ENCODE measurements around the gene APC2.
"Not testable (repeated sequence)": the region's sequence is repeated elsewhere in the genome, so short reads cannot be mapped to it uniquely, and the experiment has no call there.

APC2 gene

DNA sequence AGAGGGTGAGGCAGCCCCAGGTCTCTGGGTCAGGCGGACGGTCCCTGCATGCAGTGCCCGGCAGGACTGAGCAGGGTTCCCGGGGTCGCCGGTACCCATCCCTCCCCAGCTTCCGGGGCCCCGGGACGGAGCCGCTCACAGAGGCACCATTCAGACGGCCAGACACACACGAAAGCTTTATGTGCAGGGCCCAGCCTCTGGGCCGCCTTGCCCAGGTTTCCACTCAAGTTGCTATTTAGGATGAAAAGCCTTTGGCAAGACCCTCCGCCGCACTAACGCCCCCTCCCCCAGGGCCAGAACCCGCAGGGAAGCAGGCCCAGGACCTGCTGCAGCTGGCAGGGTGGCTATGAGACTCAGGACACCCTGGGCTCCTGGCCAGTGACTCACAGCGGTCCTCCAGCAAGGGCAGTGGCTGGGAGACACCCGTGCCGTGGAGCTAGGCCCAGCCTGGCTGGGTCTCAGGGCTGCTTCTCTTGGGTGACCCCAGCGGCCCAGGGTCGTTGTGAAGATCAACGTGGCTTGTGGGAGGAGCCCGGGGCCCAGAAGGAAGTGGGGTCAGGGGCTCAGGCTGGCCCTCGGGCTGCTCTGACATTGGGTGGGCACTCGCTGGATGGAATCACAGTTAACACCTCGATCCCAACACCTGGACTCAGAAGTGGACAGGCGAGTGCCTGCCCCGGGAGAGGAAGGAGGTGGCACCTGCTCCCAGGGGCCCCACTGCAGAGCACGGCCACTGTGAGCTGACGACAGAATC, 24.3 kb downstream of the APC2 start:
- no peaks in the 10 kb centered on the region for H3K9me3 Mint-ChIP-seq
- peaks cover 12% of the 10 kb centered on the region in 2 donors for H3K27me3 Mint-ChIP-seq
- H3K4me3 Mint-ChIP-seq = no peak overlapping the region
- DNase-seq (no peak), ATAC-seq (replicated peaks) (no peak)
- no peak overlapping the region for H3K27ac Mint-ChIP-seq
- peaks cover 26 to 60% of the 10 kb centered on the region in 2 donors for H3K4me1 Mint-ChIP-seq
- H3K36me3 Mint-ChIP-seq = peaks cover 25 to 35% of the 10 kb centered on the region in 2 donors

DNA sequence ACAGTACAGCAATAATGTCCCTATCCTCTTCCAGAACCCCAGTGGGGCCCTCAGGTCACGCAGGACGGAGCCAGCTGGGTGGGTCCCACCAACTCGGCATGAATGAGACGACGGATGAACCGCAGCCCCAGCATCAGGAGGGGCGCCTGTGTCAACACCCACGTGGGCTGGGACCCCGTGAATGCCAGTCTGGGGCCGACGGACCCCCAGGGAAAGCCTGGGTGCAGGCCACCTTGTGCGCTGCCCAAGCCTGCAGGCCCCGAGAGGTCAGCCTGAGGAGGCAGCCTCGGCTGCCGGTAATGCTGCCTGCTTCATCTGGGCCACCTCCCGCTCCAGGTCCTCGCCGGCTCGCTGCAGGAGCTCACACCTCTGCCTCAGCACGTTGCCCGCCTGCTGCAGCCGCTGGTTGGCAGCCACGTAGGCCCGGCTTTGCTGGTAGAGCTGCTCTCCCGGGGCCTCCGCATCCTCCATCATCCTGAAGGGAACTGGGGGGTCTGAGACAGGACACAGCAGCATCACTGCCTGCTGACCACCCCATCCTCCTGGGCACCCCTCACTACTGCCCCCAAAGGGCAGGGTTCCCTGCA, 24.9 kb downstream of the APC2 start:
- peaks cover 25 to 36% of the 10 kb centered on the region in 2 donors for H3K36me3 Mint-ChIP-seq

DNA sequence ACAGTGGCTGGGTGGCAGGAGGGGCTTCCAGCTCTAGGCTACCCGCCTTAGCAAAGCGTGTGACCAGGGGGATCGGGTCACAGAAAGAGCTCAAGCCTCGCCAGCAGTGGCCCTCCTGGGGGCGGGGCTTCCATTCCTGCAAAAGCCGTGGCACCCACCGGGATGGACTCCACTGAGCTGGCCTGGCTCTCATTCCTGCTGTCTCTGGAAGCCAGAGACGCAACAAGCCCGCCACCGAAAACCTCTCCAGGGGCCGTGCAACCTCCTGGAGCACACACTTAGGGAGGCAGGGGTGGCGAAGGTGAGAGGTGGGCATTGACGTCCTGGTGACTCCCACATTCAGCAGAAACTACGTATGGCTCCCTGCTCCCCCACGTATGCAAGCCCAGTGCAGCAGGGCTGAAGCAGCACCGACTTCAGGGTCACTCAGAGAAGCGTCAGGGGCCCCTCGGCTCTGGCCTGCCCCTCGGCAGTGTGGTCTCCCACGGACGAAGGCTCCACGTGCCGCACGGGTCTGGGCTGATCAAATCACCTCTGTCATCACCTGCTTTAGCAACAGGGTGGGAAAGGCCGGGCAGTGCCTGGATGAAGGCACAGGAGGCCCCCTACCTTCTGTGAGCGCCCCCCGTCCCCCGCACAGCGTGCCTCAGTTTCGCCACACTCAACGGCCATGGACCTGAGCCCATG, 26.0 kb downstream of the APC2 start:
- Mint-ChIP-seq H3K4me1 (peaks cover 26 to 54% of the 10 kb centered on the region in 2 donors), H3K27me3 (peaks cover 6 to 8% of the 10 kb centered on the region in 2 donors), H3K36me3 (peaks cover 24 to 34% of the 10 kb centered on the region in 2 donors), H3K27ac (no peak overlapping the region), H3K9me3 (no peaks in the 10 kb centered on the region), H3K4me3 (no peak overlapping the region)
- DNase-seq (no peak), ATAC-seq (replicated peaks) (no peak)

More for the DNA sequence above, 24.9 kb downstream of the APC2 start:
- H3K9me3 Mint-ChIP-seq = no peaks in the 10 kb centered on the region
- ATAC-seq (replicated peaks) (no peak), DNase-seq (no peak)
- no peak overlapping the region for H3K27ac Mint-ChIP-seq
- H3K27me3 Mint-ChIP-seq = peaks cover 11% of the 10 kb centered on the region in 2 donors
- H3K4me3 Mint-ChIP-seq = no peak overlapping the region
- H3K4me1 Mint-ChIP-seq = peaks cover 27 to 64% of the 10 kb centered on the region in 2 donors

DNA sequence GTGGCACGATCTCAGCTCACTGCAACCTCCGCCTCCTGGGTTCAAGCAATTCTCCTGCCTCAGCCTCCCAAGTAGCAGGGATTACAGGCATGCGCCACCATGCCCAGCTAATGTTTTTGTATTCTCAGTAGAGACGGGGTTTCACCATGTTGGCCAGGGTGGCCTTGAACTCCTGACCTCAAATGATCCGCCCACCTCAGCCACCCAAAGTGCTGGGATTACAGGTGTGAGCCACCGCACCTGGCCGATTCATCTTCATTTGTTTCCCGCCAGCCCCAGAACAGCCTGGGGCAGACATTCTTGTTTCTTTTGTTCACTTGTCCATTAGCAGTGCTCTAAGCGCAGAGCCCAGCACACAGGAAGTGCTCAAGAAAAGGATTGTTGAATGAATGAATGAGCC, 27.1 kb downstream of the APC2 start:
- H3K9me3 Mint-ChIP-seq; DNase-seq; H3K27ac Mint-ChIP-seq; H3K27me3 Mint-ChIP-seq; H3K4me3 Mint-ChIP-seq; ATAC-seq (replicated peaks): not testable (repeated sequence)
- Mint-ChIP-seq H3K4me1 (peaks cover 20 to 43% of the 10 kb centered on the region in 2 donors), H3K36me3 (peaks cover 24 to 34% of the 10 kb centered on the region in 2 donors)

DNA sequence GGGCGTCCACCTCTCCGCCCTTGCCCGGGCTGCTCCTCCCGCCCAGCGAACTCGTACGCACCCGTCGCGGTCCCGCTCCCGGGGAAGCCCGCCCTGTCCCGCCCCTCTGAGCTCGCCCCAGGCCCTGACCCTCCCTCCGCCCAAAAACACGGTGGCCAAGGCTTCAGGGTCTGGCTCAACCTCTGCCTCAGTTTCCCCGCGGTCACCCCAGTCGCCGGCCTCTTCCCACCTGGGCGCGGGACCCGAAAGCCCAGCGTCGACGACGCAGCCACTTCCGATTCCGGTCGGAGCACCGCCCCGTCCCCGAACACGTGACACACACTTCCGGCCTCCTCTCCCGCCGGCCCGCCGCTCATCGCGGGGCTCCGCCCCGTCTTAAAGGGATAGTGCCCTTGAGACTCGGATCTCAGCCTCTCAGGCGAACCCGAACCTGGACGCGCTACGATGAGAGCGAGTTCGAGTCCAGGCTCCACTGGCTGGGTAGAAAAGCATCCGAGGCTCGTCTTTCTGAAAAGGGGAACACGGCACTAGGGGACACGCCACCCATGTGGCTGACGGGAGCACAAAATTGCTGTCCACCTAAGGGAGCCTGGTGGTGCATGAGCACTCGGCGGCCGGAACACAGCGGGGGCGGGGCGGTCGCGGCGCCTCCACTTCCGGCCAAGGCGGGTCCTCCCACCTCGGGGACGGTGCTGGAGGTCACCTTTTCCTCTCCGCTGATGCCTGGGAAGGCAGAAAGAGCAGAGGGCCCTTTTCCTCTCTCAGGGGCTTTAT, 29.2 kb downstream of the APC2 start, which contains the start of gene C19orf25:
Gene C19orf25, minus strand, starts transcription at position 282 of the 774 bp plus-strand sequence. CDS start 312 bp downstream, outside the sequence.
- Mint-ChIP-seq H3K36me3 (peaks cover 19 to 26% of the 10 kb centered on the region in 2 donors), H3K9me3 (no peaks in the 10 kb centered on the region), H3K27ac (peak within 1 kb of the TSS; percentile 94), H3K4me3 (peak within 1 kb of the TSS; percentile 94 to 95), H3K4me1 (peaks cover 13 to 30% of the 10 kb centered on the region in 2 donors), H3K27me3 (no peaks in the 10 kb centered on the region)
- peak; percentile 93 for DNase-seq
- peak; percentile 97 to 98 for ATAC-seq (replicated peaks)

DNA sequence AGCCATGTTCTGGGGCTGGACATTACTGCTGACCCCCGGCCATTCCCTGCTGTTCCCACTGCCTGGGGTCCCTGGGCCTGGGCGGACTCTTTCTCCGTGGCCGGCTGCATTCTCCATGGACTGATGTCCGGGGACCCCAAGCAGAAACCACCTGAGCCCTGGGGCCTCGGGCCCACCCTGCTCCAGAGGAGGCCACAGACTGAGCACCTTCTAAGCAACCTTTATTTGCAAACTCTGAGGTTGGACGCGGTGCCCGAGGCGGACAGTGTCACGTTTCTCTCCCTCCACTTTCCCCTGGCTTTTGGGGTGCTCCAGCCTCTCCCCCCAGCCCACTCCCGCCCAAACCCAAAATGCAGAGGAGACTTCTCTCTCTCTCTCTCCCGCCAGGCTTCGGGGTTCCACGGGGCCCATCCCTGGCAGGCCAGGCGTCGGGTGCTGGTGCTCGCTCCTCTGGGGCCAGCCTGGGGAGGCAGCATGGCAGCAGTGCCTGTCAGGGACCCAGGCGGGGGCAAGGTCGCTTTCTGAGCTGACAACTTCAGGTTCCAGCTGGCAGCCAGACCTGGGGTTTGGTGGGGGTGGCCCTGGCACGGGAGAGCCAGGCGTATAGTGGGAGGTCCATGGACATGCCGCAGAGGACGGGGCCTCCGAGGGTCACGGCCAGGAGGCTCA, 31.4 kb downstream of the APC2 start:
- H3K4me1 Mint-ChIP-seq = peaks cover 13 to 28% of the 10 kb centered on the region in 2 donors
- H3K4me3 Mint-ChIP-seq = no peak overlapping the region
- H3K27me3 Mint-ChIP-seq = no peaks in the 10 kb centered on the region
- DNase-seq = no peak
- no peak for ATAC-seq (replicated peaks)
- no peak overlapping the region for H3K27ac Mint-ChIP-seq
- H3K9me3 Mint-ChIP-seq = no peaks in the 10 kb centered on the region
- H3K36me3 Mint-ChIP-seq = peaks cover 7 to 15% of the 10 kb centered on the region in 2 donors

DNA sequence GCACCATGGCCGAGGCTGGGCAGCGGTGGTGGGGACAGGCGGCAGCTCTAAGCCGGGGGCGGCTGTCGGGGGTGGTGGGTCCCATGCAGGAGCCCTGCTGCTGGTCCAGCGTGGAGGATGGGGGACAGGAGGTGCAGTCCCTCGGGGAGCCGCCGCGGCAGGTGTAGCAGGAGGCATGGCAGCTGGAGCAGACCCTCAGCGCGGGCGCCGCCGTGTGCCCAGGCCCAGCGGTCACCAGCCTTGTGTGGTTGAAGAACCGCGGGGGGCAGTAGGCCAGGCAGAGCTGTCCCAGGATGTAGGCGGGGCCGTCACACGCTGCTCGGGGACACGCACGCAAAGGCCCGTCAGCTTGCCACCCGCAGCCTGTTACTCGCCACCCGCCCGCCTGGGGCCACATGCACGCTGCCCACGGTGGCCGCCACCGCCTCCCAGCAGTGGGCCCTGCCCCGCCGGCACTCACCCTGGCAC, 32.0 kb downstream of the APC2 start:
- Mint-ChIP-seq H3K4me3 (no peak overlapping the region), H3K4me1 (peaks cover 13 to 25% of the 10 kb centered on the region in 2 donors), H3K36me3 (peaks cover 7 to 12% of the 10 kb centered on the region in 2 donors), H3K27ac (no peak overlapping the region), H3K9me3 (no peaks in the 10 kb centered on the region), H3K27me3 (no peaks in the 10 kb centered on the region)
- no peak for DNase-seq
- ATAC-seq (replicated peaks) = no peak

DNA sequence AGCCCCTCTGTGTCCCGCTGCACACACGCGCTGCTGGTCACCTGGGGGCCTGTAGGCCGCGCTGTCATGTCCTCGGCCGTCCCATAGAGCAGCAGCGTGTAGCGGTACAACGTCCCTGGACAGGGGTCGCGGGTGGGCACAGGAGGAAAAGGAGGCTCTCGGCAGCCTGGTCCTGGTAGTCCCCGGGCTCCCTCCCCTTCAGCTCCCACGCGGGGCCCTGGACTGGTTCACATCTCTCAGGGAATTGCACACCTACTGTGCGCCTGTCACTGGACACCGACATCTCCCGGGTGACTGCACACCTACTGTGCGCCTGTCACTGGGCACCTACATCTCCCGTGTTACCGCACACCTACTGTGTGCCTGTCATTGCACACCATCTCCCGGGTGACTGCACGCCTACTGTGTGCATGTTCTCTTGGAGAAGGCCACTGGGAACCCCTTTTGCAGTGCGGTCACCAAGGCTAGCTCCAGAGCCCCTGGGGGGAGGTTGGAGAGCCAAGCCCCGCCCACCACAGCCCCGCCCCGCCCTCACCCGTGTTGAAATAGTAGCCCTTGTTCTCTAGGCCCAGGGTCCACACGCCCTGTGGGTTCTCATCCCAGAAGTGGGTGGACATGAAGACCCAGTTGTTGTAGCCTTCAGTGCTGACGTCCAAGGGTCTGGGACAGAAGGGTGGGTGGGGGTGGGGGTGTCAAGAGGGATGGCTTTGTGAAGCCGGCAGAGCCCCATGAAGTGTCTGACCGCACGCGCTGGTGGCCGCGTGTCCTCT, 32.6 kb downstream of the APC2 start:
- Mint-ChIP-seq H3K36me3 (peaks cover 6% of the 10 kb centered on the region in 2 donors), H3K4me3 (no peak overlapping the region), H3K27ac (no peak overlapping the region)

DNA sequence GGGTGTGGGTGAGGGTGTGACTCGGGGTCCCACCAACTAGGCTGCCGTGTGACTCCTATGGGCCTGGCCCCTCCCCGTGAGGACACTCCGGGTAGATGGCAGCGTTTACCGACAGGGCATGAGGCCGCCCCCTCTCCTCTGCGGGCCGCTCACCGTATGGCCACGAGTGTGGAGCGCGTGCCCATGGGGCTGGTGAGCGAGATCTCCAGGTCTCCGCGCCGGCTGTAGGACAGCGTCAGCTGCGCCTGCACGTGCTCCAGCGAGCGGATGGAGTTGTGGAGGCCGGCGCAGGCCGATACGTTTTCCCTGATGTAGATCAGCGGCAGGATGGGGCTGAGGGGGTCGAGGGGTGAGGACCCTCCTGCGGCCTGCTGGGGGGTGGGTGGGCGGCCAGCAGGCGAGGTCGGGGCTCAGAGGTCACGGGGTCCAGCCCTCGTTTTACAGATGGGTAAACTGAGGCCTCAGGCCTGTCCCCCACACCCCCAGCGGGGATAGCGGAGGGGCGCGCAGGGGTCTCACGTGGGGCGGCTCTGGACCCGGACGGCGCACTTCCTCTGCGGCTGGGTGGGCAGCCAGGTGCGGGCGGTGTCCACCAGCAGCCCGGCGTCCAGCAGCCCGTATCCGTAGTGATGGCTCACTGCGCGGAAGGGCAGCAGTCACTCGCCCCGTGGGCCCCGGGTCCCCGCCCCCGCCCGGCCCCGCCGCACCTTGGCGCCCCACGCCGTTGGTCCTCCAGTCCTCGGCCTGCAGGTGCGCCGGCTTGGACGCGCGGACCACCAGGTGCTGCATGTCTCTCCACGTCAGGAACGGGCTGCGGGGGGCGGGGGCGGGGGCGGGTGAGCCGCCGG, 33.4 kb downstream of the APC2 start:
- H3K4me3 Mint-ChIP-seq = no peak overlapping the region
- no peak for ATAC-seq (replicated peaks)
- peaks cover 5 to 12% of the 10 kb centered on the region in 2 donors for H3K4me1 Mint-ChIP-seq
- peaks cover 4 to 5% of the 10 kb centered on the region in 2 donors for H3K36me3 Mint-ChIP-seq
- DNase-seq = no peak
- H3K9me3 Mint-ChIP-seq = no peaks in the 10 kb centered on the region
- H3K27me3 Mint-ChIP-seq = peaks cover 2 to 4% of the 10 kb centered on the region in 2 donors
- no peak overlapping the region for H3K27ac Mint-ChIP-seq

More for the DNA sequence above, 32.6 kb downstream of the APC2 start:
- ATAC-seq (replicated peaks) = no peak
- Mint-ChIP-seq H3K4me1 (peaks cover 8 to 18% of the 10 kb centered on the region in 2 donors), H3K9me3 (no peaks in the 10 kb centered on the region), H3K27me3 (no peaks in the 10 kb centered on the region)
- DNase-seq = no peak

DNA sequence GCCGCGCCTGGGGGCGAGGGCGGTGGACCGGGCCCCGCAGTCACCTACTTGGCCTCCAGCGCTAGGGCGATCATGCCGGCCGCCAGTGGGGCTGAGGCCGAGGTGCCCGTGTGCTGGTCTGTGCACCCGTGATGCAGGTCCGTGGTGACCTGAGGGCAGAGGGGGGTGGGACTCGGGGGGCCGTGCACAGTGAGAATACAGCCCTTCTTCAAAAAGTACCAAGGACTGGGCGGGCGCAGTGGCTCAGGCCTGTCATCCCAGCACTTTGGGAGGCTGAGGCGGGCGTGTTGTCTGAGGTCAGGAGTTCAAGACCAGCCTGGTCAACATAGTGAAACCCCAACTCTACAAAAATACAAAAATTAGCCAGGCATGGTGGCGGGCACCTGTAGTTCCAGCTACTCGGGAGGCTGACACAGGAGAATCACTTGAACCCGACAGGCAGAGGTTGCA, 34.1 kb downstream of the APC2 start:
- Mint-ChIP-seq H3K27me3 (peaks cover 5 to 7% of the 10 kb centered on the region in 2 donors), H3K9me3 (no peaks in the 10 kb centered on the region), H3K4me1 (peaks cover 4 to 11% of the 10 kb centered on the region in 2 donors), H3K27ac (no peak overlapping the region), H3K36me3 (peaks cover 2 to 3% of the 10 kb centered on the region in 2 donors), H3K4me3 (no peak overlapping the region)
- DNase-seq (no peak), ATAC-seq (replicated peaks) (no peak)

DNA sequence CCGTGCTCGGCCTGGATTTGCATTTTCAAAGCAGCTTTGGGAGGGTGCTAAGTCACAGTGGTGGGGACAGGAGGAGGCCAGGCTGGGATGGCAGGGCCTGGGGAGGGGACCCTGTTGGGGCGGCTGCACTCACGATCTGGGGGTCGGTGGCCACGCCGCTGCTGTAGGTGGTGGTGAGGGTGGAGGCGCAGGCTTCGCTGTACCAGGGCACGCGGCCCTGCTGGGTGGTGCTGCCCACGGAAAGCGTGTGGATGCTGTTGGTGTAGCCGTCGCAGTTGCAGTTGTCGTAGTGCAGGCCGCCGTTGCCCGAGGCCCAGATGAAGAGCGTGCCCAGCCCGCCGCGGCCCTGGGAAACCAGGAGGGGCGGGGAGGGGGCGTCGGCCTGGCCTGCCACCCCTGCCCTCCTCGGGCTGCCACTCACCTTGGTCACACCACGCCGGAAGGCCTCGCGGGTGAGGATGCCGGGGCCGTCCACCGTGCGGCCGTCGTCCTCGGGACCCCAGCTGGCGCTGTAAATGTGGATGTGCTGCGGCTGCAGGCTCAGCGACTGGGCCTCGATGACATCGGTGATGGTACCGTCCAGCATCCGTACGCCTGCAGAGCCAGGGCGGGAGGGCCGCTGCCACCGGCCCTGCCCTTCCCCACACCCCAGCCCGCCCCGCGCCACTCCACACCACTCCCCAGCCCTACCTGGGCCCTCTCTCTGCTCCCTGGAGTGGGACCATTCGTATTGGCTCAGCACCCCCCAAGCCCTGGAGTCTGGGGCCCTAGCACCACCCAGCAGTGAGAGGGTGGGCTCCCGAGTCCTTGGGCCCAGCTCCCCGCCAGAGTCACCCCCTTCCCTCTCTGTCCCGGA, 37.0 kb downstream of the APC2 start:
- ATAC-seq (replicated peaks) (no peak), DNase-seq (no peak)
- Mint-ChIP-seq H3K27me3 (peaks cover 9 to 12% of the 10 kb centered on the region in 2 donors), H3K36me3 (no peaks in the 10 kb centered on the region), H3K4me3 (no peak overlapping the region), H3K9me3 (no peaks in the 10 kb centered on the region), H3K27ac (no peak overlapping the region), H3K4me1 (peaks cover 9 to 14% of the 10 kb centered on the region in 2 donors)
